Measurements from ENCODE around the gene DGKG.

- TF ChIP-seq CTCF (IDR thresholded peaks at IDR 0.05; ENCODE audit: insufficient read depth, low read length) (no peak), POLR2AphosphoS5 (IDR thresholded peaks at IDR 0.05; ENCODE audit: low read depth) (no peak), GABPA (IDR thresholded peaks at IDR 0.05; ENCODE audit: low read depth) (no peak), SPI1 (IDR thresholded peaks at IDR 0.05; ENCODE audit: borderline replicate concordance, low read depth) (no peak)
- TF ChIP-seq, protein P1, sequence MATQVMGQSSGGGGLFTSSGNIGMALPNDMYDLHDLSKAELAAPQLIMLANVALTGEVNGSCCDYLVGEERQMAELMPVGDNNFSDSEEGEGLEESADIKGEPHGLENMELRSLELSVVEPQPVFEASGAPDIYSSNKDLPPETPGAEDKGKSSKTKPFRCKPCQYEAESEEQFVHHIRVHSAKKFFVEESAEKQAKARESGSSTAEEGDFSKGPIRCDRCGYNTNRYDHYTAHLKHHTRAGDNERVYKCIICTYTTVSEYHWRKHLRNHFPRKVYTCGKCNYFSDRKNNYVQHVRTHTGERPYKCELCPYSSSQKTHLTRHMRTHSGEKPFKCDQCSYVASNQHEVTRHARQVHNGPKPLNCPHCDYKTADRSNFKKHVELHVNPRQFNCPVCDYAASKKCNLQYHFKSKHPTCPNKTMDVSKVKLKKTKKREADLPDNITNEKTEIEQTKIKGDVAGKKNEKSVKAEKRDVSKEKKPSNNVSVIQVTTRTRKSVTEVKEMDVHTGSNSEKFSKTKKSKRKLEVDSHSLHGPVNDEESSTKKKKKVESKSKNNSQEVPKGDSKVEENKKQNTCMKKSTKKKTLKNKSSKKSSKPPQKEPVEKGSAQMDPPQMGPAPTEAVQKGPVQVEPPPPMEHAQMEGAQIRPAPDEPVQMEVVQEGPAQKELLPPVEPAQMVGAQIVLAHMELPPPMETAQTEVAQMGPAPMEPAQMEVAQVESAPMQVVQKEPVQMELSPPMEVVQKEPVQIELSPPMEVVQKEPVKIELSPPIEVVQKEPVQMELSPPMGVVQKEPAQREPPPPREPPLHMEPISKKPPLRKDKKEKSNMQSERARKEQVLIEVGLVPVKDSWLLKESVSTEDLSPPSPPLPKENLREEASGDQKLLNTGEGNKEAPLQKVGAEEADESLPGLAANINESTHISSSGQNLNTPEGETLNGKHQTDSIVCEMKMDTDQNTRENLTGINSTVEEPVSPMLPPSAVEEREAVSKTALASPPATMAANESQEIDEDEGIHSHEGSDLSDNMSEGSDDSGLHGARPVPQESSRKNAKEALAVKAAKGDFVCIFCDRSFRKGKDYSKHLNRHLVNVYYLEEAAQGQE (IDR thresholded peaks at IDR 0.05; ENCODE audit: insufficient replicate concordance, low read depth), result no peak
Measured at GRCh38 chr3:186316666-186317260, 45.3 kb downstream of the DGKG start.

Data from HL-60 (cell line).